ENCODE results near the gene MAL. TPM values are rescaled to one million over a fixed set of nuclear protein-coding genes. Genes with fewer than 3 reads are reported as not detected.

Gene MAL
- total and polyA plus RNA-seq, 2 of the 4 experiments (the other 2 are of a cell fraction), result not detected

- Histone ChIP-seq H2BK120ac (ENCODE audit: low read depth, low read length) (no peak overlapping the region), H3K56ac (ENCODE audit: extremely low read depth, insufficient read depth, low read length) (no peak overlapping the region), H3K27me3 (ENCODE audit: control insufficient read depth, insufficient read depth, low read length) (peaks cover 31% of the 10 kb centered on the region), H3K4ac (ENCODE audit: low read depth, low read length) (no peak overlapping the region), H3K36me3 (ENCODE audit: control insufficient read depth, insufficient read depth, low read length) (no peaks in the 10 kb centered on the region), H4K5ac (ENCODE audit: low read depth, low read length) (no peak overlapping the region), H2BK20ac (ENCODE audit: low read depth, low read length) (no peak overlapping the region), H3K9ac (ENCODE audit: low read depth, low read length) (no peak overlapping the region), H3K79me1 (ENCODE audit: low read depth in 1 of 2, low read length in 2 of 2) (no peaks in the 10 kb centered on the region), H2AK5ac (ENCODE audit: low read depth, low read length) (no peak overlapping the region), H3K4me2 (ENCODE audit: low read depth, low read length) (no peak overlapping the region), H3K18ac (ENCODE audit: low read depth, low read length) (no peak overlapping the region), H3K9me3 (ENCODE audit: control insufficient read depth, insufficient read depth, low read length) (no peaks in the 10 kb centered on the region), H2AFZ (replicated peaks; ENCODE audit: low read length, poor library complexity) (no peak overlapping the region), H3K27ac (ENCODE audit: insufficient read depth, low read length) (no peak overlapping the region), H2BK15ac (ENCODE audit: low read depth, low read length) (no peak overlapping the region), H2BK5ac (ENCODE audit: low read depth, low read length, poor library complexity, severe bottlenecking) (no peak overlapping the region), H4K20me1 (ENCODE audit: insufficient read depth, low read length) (no peaks in the 10 kb centered on the region), H3K9me1 (ENCODE audit: insufficient read depth, low read length) (no peaks in the 10 kb centered on the region), H3K4me1 (ENCODE audit: control insufficient read depth, insufficient read depth, low read length) (peaks cover 2% of the 10 kb centered on the region; the same call in 1 of the 2 replicates), H4K8ac (ENCODE audit: low read depth in 2 of 2, low read length in 2 of 2) (no peak overlapping the region), H2AK9ac (replicated peaks; ENCODE audit: low read depth, low read length, poor library complexity) (no peak overlapping the region), H3K14ac (replicated peaks; ENCODE audit: low read depth, low read length) (no peak overlapping the region), H4K91ac (ENCODE audit: insufficient read depth, low read depth, low read length) (no peak overlapping the region), H3K4me3 (ENCODE audit: insufficient read depth, low read depth, low read length) (no peak overlapping the region), H3K23ac (ENCODE audit: low read depth, low read length) (no peak overlapping the region)
- no peak for TF ChIP-seq RAD21 (IDR thresholded peaks at IDR 0.05; ENCODE audit: low read length)
- TF ChIP-seq SMC3 (IDR thresholded peaks at IDR 0.05; ENCODE audit: low read depth, low read length), result no peak
- no peak for TF ChIP-seq USF2 (IDR thresholded peaks at IDR 0.05; ENCODE audit: low read depth, low read length)
- intact Hi-C loops (cut with micrococcal nuclease), result no loop called here
- ChIA-PET POLR2A (ENCODE audit: unreplicated experiment) (no interaction called here), CTCF (interaction anchor here (1.6 kb wide), 1 partner anchor 15 kb away, joined by 4 read pairs; no protein-coding TSS in a partner anchor)
- no TSS peak for BruUV-seq (replicated peaks)
- ATAC-seq (ENCODE audit: low read depth) (no peak), DNase-seq (no peak)
- WGBS, 2 experiments (ENCODE audit: extremely low coverage in 2 of 2, insufficient read length in 1 of 2), result 50% methylated on average over 1 of the region's 11 CpGs; no CpG with 5 or more reads in 1 of the 2 experiments
- dilution Hi-C loops (cut with HindIII; ENCODE audit: low sequenced_read_pairs, unreplicated experiment), result no loop called here
- in situ Hi-C loops (cut with MboI; ENCODE audit: low sequenced_read_pairs), result no loop called here
Observed at GRCh38 chr2:95061601-95062183, 36.2 kb downstream of the MAL start.

Measured in IMR-90 (cell line).